Fibroblast of pulmonary artery (primary cell): ENCODE results near the gene COL4A2.

ENCODE experiments used
- DNase-seq: peaks from one replicate; pipeline ENCODE4 v3.0.0-alpha.2; 2010; ENCODE audit warnings: low read depth
- H3K4me3 ChIP-seq: replicated peaks from 2 replicates; pipeline ENCODE4 v1.5.1; 2011; ENCODE audit warnings: low read depth, mild to moderate bottlenecking, control low read depth, low read length, moderate library complexity
- CTCF ChIP-seq: IDR thresholded peaks from 2 replicates; pipeline ENCODE4 v1.5.1; 2011; ENCODE audit warnings: mild to moderate bottlenecking, control low read depth, low read length, inconsistent platforms; ENCODE audit errors: missing control alignments

The COL4A2 gene

GRCh38 chr13:110306960-110307766 lies at the start of gene COL4A2, which contains the start of gene COL4A1:
TSS of gene COL4A2 (plus strand) at chr13:110307284. CDS start at chr13:110307904, 620 bp downstream.
TSS of gene COL4A1 (minus strand) at chr13:110307157. CDS start at chr13:110307027, 130 bp downstream.
- DNase-seq: peak; percentile 82
- no peak for TF ChIP-seq CTCF
- H3K4me3 ChIP-seq: peak within 1 kb of the TSS; percentile 87

DNA sequence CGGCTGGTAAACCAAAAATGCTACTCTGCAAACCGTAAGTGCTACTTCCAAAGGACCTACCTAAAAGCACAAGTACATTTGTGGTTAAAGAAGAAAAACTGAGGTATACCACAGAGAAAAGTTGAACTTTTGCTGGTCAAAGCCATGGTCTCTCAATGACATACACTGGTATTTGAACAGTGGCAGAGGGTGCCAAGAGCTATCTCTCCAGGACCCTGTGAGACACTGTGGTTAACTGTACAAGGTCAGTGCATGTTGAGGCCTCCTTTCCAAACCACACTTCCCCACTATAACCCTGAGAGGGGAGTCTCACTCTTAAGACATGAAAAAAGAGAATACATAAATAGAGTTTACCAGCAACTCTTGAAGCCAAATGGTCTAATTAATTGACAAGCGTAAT lies 49.7 kb upstream of the COL4A2 start:
- no peak for DNase-seq
- H3K4me3 ChIP-seq: no peak overlapping the region
- TF ChIP-seq CTCF: no peak

DNA sequence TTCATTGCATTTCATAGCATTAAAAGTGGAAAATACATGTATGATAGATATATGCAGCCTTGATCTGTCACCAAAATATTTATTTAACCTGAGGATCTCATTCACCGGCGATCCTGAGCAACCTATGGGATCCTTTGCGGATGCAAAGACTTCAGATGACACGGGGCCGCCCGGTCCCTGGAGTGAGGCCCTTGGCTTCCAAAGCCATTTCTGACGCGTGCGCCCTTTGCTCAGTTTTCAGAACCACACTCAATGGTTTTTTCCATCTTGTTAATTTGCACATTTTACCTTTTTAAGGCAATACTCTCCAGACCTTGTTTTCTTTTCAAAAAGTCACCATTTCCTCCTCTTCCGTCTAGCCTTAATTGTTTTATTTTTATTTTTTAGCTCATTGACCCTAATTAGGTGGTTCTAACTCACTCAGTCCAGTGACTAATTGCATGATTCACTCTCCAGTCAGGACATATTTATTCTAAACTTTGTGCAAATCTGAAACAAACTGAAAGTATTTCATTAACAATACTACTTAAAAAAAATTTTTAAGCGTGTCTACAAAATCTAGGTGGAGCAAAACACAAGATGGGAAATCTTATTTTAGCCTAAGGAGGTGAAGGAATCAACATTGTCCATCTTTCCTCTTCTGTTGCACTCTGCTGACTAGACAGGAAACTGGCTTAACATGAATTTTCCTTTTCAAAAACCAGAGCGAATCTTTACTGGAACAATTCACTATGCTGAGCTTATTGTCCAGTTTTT lies 48.0 kb upstream of the COL4A2 start:
- no peak for TF ChIP-seq CTCF
- DNase-seq: no peak
- H3K4me3 ChIP-seq: no peak overlapping the region

DNA sequence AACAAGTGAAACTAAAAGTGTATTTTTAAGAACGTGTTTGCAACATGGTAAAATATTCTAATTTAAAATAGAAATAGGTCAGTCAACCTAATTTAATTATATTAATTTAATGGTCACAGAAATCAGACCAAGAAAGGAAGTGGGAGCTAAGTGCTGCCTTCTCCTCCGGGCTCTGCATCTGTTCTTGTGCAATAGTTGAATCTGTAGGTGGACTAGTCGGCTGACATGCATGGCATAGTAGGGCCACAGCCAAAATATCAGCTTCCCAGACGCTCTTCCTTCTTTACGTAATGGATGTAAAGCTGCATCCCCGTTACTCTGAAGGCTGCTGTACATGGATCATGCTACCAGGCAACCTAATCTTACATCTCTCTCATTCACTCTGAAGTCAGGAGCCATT lies 47.4 kb upstream of the COL4A2 start:
- no peak for DNase-seq
- TF ChIP-seq CTCF: no peak
- H3K4me3 ChIP-seq: no peak overlapping the region

- no peak for TF ChIP-seq CTCF
- no peak for DNase-seq
- no peak overlapping the region for H3K4me3 ChIP-seq
Measured at GRCh38 chr13:110261166-110262081, 45.7 kb upstream of the COL4A2 start.

DNA sequence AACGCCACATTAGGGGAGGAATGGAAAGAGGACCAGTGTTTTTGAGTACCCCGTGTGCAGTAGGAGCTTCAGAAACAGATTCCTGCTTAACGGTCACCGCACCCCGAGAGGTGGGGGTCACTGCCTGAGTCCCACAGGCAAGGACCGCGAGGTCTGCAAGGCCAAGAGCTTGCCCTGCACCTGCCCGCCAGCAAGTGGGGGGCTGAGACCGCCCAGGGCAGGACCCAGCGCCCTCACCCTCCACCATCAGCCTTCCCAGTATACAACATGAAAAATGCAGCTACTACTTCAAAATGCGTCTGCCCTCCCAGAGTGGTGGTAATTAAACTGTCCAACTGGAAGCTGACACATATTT lies 45.0 kb upstream of the COL4A2 start:
- no peak for TF ChIP-seq CTCF
- no peak overlapping the region for H3K4me3 ChIP-seq
- DNase-seq: no peak
